HG03108 (cell line): ENCODE data around the gene SNPH.

Experiments used
- ATAC-seq: cut with Tn5 transposase; IDR thresholded peaks from one replicate; pipeline ENCODE4 v1.9.1; 2021; ENCODE audit warnings: moderate library complexity; ENCODE audit not compliant: unreplicated experiment

SNPH gene

DNA sequence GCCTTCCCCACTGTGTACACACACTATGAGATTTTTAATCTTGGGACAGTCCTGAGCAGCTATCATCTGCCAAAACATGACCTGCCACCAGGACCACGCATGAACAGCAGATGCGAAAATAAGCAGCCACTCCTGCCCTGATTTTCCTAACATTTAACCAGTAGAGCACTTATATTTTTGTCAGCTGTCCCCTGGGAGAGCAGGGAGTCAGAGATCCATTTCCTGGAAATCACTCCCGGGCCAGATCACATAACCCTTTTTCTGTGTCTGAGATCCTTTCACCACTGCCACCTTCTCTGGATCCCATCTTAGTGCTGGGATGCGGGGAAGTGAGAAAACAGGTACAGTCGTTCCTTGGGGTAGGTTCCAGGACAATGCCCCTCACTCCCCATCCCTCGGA is 57.2 kb downstream of the SNPH start:
- no peak for ATAC-seq

DNA sequence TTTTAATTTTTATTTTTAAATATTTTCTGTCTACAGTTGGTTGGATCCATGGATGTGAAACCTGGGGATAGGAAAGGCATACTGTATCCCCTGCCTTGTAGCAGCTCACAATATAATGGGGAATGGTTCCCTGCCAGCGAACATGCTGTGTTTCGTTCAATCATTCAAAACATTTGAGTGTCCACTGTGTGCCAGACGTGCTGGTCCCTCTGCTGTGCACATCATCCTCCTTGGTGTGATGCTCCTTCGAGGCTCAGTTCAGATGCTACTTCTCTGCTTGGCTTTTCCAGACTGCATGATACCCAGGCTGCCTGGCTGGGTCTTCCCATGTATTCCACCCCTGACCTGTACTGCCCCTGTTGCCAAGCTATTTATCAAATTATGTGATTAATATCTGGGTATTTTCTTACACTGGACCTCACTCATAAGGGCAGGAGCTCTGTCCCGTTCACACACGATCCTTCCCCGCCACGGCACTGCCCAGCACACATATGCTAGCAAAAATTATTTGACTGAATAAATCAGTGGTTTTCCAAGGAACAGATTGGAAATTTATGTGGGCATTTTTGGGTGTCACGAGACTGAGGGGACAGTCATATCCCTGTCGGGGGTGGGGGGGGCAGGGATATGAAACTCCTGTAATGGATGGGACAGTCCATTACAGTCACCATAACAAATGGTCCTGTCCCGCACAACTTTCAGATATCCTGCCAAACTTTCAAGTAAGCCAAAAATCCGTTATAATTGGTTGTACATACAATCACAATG is 57.9 kb downstream of the SNPH start:
- no peak for ATAC-seq

DNA sequence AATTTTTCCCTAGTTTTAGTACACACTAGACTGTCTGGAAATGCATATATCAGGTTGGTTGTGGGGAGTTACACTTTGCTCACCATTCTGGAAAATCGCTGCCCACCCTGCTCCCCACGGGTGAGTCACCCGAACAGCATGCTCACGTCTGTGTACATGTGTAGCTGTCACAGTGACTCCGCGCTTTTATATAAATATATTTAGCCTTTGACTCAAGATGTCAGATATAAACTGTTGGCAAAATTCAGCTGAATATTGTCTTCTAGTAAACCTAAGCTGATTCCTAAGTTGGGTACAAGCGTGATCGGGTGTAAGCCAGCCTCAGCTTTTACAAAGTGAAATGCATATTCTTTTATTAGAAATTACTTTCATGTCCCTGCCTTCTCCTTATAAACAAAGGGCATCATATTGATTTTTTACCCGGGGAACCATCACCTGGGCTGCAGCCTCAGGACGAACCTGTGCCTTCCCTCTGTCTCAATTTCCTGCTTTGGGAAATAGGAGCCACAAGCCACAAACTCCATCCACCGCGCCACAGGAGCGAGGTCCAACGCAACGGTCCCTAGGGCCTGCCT is 58.6 kb downstream of the SNPH start:
- ATAC-seq = no peak

DNA sequence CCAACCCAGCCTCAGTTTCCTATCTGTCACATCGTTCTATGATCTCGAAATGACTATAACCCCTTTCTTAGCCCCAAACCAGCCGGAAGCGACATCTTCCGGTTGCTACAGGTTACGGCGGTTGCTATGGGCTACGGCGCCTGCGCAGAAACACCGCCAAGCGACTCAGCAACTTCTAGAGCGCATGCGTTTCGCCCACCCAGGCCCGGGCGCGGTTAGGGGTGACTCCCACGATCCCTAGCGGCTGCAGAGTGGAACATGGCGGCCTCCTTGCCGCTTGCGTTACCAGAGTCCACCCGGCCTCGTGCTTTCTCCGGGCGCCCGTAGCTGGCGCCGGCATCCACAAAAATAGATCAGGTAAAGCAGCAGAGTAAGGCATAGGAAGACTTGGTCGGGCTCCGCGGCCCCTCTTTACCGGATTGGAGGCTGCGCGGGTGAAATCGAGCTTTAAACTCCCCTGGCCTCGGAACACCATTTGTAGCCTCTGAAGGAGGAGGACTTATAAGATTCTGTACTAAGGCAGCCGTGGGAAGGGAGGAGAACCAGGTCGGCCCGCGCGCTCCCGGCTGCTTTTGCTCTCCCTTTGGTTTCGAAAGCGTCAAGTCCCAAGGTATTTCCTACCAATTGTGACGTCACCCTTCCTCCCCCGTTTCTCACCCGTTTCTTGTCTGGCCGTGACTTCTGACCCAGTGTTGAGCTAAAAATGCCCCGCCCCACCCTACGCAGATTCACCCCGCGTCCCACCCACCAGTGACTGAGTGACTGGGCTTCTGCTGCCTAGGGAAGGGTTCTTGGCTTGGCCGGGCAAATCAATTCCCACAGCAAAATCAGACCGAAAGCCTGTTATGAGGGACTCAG is 59.3 kb downstream of the SNPH start:
- ATAC-seq = peak; percentile 83

DNA sequence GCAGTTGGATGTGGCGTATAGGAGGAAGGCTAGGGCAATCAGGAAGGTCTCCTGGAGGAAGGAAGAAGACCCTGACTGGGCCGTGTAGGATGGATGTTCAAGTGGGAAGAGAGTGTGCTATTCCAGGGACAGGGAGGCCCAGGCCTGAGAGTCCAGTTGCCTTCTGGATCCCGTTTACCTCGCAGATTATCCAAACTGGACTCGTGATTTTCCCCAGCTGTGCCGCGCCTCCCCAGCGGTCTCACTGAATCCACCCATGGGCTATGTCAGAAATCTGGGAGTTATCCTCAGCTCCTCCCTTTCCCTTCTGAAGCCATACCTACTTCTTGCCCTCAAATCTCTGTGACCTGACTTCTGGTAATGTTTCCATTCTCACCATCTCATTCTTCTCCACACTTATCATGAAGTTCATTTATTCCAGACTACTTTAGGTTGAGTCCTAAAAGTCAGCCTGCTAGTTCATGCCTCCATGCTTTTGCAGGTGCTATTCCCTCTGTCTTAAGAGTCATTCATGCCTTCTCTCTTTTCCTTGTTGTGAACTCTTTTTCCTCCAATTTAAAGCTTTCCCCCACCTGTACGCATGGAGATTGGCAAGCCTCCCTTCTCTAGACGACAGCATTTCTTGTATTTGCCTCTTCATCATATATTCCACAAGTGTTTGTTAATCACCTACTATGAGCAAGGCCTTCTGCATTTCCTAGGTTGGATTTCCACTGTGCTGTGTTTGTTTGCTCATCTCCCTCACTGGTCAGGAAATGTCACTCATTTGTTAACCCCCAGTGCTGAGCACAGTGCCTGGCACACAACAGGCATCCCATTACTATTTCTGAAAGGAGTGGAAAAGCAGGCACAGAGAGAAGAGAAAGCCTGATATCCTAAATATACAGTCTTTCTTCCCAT is 60.2 kb downstream of the SNPH start:
- no peak for ATAC-seq

DNA sequence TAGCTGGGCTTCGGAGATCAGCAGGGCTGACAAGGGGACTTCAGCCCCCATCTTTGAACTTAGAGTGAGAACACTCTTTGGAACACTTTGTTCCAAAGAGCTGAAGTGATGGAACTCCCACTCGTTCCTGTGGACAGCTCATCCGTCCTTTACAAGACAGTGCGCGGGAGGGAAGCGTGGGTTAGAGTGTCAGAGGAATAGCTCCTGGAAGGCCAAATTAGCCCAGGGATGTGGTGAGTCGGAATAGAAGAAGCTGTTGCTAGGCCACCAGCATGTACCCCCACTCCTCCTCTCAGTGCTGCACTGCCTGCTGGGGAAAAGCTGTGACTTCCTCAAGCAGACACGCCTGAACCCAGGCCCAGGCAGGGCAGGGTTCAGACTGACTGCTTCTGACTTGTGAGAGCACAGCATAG is 61.2 kb downstream of the SNPH start:
- no peak for ATAC-seq

DNA sequence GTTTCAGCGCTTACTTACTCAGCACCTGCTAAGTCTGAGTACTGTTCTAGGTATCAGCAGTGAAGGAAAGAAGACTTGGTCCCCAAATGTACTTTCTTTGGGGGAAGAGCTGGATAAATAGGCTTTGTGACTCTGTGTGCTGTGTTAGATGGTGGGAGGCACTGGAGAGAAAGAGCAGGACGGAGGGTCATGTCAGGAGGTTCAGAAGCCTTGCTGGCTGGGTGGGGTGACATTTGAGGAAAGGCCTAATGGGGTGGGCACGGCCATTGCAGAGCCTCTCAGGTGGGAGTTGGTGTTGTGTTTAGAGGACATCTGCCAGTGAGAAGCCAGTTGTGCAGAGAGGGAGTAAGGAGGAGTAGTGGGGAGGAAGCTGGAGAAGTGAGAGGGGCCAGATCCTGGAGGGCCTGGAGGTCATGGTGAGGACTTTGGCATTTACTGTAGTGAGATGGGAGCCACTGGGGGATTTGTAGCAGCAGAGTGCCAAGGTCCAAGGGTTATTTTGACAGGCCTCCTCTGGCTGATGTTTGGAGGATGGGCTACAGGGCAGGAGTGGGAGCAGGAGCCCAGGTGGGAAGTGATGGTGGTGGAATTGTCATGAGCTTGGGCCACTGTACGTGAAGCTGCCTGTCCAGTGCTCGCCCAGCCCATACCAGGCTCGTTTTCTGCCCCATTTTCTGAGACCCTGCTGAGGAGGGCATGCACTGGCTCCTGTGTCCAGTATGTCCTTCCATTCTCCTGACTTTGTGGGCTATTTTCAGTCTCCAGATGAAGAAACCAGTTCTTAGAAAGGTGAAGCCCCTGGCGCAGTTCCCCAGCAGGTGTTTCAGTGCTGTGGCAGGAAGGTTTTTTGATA is 62.0 kb downstream of the SNPH start:
- no peak for ATAC-seq

DNA sequence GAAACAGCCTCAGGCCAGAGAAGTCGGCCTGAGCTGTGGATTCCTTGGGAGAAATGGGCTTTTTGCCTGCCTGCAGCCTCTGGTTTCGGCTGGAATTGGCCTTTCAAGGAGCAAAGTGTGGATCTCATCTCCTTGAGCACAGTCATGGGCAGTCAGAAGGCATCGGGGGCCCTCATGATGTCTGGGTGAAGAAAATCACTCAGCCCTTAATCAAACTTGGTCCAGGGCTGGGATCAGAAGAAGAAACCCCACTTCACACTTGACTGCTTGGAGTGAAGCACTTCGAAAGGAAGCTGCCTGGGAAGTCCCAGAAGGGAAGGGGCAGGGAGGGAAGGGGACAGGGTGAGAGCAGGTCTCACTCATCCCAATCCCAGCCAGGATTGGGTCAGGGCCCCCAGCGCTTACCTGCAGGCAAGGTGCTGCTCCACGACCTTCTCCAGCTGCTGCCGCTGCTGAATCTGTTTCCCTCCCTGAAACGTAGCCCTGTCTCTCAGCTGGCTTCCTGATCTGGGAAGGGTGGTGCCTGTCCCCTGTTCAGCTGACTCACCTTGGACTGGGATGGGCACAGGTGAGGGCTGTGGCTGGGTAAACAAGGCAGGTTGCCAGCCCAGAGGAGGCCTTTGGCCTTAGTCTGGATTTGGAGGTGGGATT is 62.7 kb downstream of the SNPH start, which contains the start of gene SDCBP2:
TSS of gene SDCBP2 (minus strand) at position 460 of the 651 bp plus-strand sequence. CDS start 8,723 bp downstream, outside the sequence.
- ATAC-seq = no peak

DNA sequence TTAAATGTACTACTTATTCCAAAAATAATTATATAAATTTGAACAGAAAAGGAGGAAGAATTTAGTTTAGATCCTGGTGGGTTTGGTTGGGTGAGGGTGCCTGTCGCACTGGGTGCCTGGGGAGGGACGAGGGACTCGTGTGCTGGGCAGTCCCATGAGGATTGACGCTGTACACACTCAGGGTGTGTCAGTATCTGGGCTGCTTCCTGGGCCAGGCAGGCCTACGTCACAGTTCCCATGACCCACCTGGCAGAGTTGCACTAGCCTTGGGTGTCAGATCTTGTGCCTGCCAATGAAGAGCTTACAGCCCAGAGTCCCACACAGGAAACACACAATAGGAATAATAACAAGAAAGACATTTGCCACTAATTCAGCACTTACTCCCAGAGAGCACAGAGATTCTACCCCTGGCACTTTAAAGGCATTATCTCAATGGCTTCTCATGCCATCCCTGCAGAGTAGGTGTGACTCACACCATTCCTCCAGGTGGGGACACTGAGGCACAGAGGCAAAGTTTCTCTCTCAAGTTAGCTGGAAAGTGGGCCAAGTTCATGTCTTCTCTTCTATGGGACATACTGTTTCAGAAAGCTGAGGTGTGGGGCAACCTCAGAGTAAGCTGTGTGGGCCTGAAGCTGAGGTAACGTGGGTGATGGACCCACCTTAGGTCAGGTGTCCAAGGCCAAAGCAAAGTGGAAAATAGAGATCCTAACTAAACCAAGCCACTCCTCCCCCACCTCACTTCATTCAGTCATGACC is 64.2 kb downstream of the SNPH start:
- peak; percentile 54 for ATAC-seq

DNA sequence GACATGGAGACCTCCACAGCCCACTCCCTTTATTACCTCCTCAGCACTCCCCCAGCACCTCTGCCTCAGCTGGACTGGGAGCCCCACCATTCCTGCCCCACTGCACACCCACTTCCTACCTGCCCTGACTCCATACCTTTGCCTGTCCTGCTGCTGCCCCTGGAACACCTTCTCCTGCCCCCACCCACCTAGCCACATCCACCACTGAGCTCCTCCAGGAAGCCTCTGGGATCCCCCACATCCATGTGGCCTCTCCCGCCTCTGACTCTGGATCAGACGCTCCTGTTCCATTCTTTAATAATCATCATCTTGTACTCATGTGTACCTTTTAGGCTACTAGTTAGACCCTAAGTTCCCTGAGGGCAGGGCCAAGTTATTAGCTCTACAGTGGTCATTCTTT is 65.0 kb downstream of the SNPH start:
- no peak for ATAC-seq

DNA sequence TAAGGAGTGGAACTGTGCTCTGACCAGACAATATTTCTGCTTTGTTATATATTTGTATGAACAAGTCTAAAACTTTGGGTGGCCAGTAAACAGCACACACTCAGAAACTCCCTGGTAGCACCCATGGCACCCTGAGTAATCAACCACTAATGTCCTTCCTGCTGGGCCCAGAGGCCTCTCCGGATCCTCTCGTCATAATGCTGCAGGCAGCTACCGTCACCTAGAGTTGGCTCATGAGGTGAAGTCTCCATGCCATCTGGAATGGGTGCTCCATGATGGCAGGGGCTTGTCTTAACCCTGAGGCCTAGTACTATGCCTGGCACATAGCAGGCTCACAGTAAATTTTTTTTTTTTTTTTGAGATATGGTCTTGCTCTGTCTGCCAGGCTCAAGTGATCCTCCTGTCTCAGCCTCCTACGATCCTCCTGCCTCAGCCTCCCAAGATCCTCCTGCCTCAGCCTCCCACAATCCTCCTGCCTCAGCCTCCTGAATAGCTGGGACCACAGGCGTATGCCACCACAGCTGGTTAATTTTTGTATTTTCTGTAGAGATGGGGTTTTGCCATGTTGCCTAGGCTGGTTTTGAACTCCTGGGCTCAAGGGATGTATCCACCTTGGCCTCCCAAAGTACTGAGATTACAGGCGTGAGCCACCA is 65.8 kb downstream of the SNPH start:
- no peak for ATAC-seq

DNA sequence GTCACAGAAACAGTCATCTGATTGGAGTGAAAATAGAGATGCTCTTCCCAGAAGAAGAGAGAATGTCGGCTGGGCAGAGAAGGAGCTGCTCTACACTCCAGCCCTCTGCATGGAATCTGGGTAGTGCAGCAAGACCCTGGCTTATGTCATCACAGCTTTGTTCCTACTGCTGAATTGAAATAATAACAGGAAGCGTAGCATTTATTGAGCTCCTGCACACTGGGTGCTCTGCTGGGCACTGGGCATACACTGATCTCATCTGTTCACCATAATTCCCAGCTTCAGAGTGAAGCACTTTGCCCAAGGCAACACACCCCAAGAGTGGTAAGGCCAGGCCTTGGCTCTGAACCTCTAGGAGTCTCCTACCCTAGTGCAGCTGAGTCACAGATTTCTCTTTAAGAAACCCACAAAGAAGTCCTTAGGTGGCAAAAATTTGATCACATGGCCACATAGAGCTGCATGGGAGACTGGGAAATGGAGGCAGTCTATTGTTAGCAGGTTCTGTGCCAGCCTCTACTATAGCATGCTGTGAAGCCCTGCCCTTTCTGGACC is 66.7 kb downstream of the SNPH start:
- no peak for ATAC-seq

DNA sequence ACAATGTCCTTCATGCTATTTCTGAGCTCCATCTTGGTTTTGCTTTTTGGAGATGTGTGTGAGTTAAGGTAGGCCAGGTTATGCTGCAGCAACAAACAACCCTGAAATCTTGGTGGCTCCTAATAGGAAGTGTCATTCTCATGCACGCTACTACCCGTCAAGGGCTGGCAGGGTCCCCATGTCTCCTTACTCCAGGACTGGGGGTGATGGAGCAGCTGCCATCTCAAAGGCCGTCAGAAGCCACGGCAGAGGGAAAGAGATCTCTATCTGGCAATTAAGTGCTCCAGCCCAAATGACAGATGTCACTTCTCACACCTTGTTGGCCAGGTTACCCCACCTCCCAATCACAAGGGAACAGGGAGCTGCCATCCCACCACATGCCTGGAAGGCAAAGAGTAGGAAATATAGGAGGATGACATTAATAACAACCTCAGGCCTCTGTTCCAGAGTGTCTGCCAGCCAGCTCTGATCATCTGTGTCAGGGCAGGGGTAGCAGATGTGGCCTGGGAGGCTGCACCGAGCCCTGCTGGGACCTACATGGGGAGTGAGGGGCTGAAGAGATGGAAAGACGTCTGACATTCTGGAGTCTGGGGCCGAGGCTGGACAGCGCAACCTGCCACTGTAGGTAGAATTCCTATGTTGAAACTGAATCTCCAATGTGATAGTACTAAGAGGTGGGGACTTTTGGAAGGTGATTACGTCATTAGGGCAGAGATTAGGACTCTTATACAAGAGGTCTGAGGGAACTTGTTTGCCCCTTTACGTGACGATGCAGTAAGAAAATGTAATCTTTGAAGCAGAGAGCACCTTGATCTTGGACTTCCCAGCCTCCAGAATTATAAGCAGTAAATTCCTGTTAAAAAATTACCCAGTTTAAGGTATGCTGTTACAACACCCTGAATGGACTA is 67.6 kb downstream of the SNPH start:
- ATAC-seq = no peak

DNA sequence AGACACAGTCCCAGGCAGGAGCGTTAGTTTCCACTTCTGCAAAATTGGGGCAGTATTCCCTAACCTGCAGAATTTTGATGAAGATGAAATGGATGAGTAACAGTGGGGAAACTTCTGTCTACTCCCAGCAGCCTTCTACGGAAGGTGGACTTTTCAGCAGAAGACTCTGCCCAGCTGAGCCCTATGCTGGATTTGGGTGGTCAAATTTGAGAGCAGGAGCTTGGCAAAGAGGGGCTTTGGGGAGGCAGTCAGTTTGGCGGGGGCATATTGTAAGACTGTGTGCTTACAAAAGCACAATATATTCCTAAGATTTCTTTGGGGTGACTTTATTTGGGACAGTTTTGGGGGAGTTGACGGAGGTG is 68.3 kb downstream of the SNPH start:
- no peak for ATAC-seq

DNA sequence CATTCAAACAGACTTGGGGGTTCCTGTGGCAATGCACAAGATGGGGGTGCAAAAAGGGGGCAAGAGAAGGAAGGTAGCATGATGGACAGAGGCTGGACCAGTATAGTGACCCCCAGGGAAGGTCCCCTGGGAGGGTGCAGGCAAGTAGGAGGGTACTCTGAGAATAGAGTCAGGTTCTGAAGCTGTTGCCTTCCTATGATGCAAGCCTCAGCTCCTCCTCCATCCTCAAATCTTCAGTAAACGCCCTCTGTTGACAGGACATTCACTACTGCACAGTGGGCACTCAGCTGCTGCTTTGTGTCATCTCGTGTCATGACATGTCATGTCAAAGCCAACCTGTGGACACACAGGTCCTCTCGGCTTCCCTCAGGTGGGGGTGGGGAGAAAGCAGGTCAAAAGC is 68.7 kb downstream of the SNPH start:
- ATAC-seq = no peak

DNA sequence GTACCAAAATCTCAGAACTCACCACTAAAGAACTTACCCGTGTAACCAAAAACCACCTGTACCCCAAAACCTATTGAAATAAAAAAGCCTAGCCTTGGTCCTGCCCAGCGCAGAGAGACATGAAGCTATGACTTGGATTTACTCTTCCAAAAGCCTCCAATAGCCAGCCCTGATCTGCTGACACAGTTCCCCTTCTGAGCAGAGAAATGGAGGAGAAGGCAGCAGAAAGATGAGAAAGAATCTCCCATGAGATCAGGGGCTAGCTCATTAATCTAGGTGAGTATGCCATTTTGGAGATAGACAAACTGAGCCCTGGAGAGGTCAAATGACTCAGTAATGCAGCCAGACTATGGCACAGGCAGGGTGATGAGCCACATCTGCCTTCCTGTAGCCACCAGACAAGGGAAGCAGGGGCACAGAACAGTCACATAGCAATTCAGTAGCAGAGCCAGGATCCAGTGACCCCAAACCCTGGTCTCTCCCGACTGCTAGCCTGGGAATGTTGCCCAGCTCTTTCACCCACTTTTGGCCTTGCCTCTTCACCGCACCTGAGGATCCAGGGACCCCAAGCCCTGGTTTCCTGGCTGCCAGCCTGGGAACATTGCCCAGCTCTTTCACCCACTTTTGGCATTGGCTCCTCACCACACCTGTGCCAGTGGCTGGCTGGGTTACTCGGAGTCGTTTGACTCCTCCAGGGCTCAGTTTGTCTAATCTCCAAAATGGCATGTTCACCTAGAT is 70.0 kb downstream of the SNPH start:
- no peak for ATAC-seq
